GM21526 (cell line): Measurements from ENCODE around the gene IL11RA.

Experiments
- ATAC-seq: cut with Tn5 transposase; IDR thresholded peaks from one replicate; pipeline ENCODE4 v1.9.1; 2021; ENCODE audit warnings: moderate library complexity; ENCODE audit not compliant: unreplicated experiment, low FRiP score

Gene IL11RA

GRCh38 chr9:34684145-34684544, 32.2 kb downstream of the IL11RA start:
- ATAC-seq: no peak

GRCh38 chr9:34684816-34685215, 32.8 kb downstream of the IL11RA start:
- ATAC-seq: no peak

- ATAC-seq: no peak
Observed at GRCh38 chr9:34685591-34685990, 33.6 kb downstream of the IL11RA start.

GRCh38 chr9:34686231-34686630, 34.2 kb downstream of the IL11RA start:
- no peak for ATAC-seq

GRCh38 chr9:34686732-34687131, 34.7 kb downstream of the IL11RA start:
- no peak for ATAC-seq

- no peak for ATAC-seq
Observed at GRCh38 chr9:34687276-34688030, 35.5 kb downstream of the IL11RA start.

GRCh38 chr9:34688329-34689115, 36.5 kb downstream of the IL11RA start:
- ATAC-seq: no peak

- ATAC-seq: no peak
Observed at GRCh38 chr9:34689116-34689470, 37.1 kb downstream of the IL11RA start.

GRCh38 chr9:34689512-34689911, 37.5 kb downstream of the IL11RA start:
- ATAC-seq: no peak

GRCh38 chr9:34690983-34691935, 39.3 kb downstream of the IL11RA start, which contains the start of gene CCL19:
CCL19 (minus strand) TSS chr9:34691276; CDS start chr9:34691139, 137 bp downstream.
- no peak for ATAC-seq

GRCh38 chr9:34691936-34692315, 39.9 kb downstream of the IL11RA start:
- no peak for ATAC-seq

GRCh38 chr9:34693560-34693959, 41.6 kb downstream of the IL11RA start:
- ATAC-seq: no peak

GRCh38 chr9:34694811-34695210, 42.8 kb downstream of the IL11RA start:
- no peak for ATAC-seq

GRCh38 chr9:34701023-34701768, 49.2 kb downstream of the IL11RA start:
- ATAC-seq: no peak

- ATAC-seq: peak; percentile 73
Observed at GRCh38 chr9:34701769-34702736, 50.1 kb downstream of the IL11RA start.

- ATAC-seq: no peak
Observed at GRCh38 chr9:34707130-34707529, 55.1 kb downstream of the IL11RA start.

GRCh38 chr9:34709196-34709978, 57.4 kb downstream of the IL11RA start:
- ATAC-seq: no peak

GRCh38 chr9:34710023-34710422, 58.0 kb downstream of the IL11RA start, which contains the start of gene CCL21:
CCL21 (minus strand) TSS chr9:34710136; CDS start chr9:34710066, 70 bp downstream.
- ATAC-seq: no peak
